Liver (tissue), 3 donors: ENCODE data around the gene ABAT.

Experiments
- HNF4G ChIP-seq: IDR thresholded peaks from 2 replicates; pipeline ENCODE4 v1.6.1; 2016; ENCODE audit warnings: antibody characterized with exemption
- RAD21 ChIP-seq, 2 donors: IDR thresholded peaks; 2 replicates each; pipeline ENCODE4 v1.6.1; 2016; ENCODE audit warnings: antibody characterized with exemption in 2 of 2, mild to moderate bottlenecking in 2 of 2
- SP1 ChIP-seq: IDR thresholded peaks from 2 replicates; pipeline ENCODE4 v1.6.1; 2018; ENCODE audit warnings: antibody characterized with exemption, mild to moderate bottlenecking
- TAF1 ChIP-seq: conservative IDR thresholded peaks from 2 replicates; pipeline ENCODE4 v1.6.1; 2016; ENCODE audit warnings: antibody characterized with exemption, mild to moderate bottlenecking
- TF ChIP-seq, protein P1 (sequence below): fragments of 150-350 bp; IDR thresholded peaks from 2 replicates; pipeline ENCODE4 v1.5.1; 2017; ENCODE audit warnings: improper control_type of control experiment, low read depth, low read length; ENCODE audit not compliant: missing input control
- TF ChIP-seq, protein P2 (sequence below): IDR thresholded peaks from 2 replicates; pipeline ENCODE4 v1.6.1; 2016; ENCODE audit warnings: antibody characterized with exemption, mild to moderate bottlenecking
- TF ChIP-seq, protein P3 (sequence below): IDR thresholded peaks from 2 replicates; pipeline ENCODE4 v1.6.1; 2016; ENCODE audit warnings: antibody characterized with exemption
- donor health status: healthy.
- donor health status: healthy.

DNA sequence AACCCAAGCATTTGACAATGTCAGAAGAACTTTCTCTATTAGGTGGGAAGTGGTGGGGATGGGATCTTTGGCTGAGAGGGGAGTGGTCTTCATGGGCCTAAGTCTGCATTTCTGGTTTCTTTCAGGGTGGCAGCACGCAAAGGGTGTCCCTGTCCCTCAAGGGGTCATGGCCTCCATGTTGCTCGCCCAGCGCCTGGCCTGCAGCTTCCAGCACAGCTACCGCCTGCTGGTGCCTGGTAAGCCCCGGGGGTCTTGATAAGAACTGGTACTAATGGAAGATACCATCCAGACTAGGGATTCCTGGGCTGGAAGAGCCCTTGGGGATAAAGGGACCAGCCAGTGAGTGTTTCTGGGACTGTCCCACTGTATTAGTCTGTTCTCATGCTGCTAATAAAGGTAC is 61.2 kb downstream of the ABAT start:
- TF ChIP-seq, protein P1, sequence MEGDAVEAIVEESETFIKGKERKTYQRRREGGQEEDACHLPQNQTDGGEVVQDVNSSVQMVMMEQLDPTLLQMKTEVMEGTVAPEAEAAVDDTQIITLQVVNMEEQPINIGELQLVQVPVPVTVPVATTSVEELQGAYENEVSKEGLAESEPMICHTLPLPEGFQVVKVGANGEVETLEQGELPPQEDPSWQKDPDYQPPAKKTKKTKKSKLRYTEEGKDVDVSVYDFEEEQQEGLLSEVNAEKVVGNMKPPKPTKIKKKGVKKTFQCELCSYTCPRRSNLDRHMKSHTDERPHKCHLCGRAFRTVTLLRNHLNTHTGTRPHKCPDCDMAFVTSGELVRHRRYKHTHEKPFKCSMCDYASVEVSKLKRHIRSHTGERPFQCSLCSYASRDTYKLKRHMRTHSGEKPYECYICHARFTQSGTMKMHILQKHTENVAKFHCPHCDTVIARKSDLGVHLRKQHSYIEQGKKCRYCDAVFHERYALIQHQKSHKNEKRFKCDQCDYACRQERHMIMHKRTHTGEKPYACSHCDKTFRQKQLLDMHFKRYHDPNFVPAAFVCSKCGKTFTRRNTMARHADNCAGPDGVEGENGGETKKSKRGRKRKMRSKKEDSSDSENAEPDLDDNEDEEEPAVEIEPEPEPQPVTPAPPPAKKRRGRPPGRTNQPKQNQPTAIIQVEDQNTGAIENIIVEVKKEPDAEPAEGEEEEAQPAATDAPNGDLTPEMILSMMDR = no peak
- no peak for TF ChIP-seq SP1
- TF ChIP-seq, protein P2, sequence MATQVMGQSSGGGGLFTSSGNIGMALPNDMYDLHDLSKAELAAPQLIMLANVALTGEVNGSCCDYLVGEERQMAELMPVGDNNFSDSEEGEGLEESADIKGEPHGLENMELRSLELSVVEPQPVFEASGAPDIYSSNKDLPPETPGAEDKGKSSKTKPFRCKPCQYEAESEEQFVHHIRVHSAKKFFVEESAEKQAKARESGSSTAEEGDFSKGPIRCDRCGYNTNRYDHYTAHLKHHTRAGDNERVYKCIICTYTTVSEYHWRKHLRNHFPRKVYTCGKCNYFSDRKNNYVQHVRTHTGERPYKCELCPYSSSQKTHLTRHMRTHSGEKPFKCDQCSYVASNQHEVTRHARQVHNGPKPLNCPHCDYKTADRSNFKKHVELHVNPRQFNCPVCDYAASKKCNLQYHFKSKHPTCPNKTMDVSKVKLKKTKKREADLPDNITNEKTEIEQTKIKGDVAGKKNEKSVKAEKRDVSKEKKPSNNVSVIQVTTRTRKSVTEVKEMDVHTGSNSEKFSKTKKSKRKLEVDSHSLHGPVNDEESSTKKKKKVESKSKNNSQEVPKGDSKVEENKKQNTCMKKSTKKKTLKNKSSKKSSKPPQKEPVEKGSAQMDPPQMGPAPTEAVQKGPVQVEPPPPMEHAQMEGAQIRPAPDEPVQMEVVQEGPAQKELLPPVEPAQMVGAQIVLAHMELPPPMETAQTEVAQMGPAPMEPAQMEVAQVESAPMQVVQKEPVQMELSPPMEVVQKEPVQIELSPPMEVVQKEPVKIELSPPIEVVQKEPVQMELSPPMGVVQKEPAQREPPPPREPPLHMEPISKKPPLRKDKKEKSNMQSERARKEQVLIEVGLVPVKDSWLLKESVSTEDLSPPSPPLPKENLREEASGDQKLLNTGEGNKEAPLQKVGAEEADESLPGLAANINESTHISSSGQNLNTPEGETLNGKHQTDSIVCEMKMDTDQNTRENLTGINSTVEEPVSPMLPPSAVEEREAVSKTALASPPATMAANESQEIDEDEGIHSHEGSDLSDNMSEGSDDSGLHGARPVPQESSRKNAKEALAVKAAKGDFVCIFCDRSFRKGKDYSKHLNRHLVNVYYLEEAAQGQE = no peak
- TF ChIP-seq, protein P3, sequence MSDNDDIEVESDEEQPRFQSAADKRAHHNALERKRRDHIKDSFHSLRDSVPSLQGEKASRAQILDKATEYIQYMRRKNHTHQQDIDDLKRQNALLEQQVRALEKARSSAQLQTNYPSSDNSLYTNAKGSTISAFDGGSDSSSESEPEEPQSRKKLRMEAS = no peak
- TF ChIP-seq RAD21 (IDR thresholded peaks at IDR 0.05) = no peak
- TF ChIP-seq HNF4G = no peak
- TF ChIP-seq TAF1 = no peak
